Activated CD8-positive, alpha-beta memory T cell treated with anti-CD3 and anti-CD28 coated beads, Interleukin-2, amount 50 U/mL, for 4 hours (primary cell): ENCODE data around the gene C20orf202.

Source experiments
- DNase-seq: peaks from one replicate; pipeline ENCODE4 v3.0.0-alpha.2; 2020

C20orf202 gene

GRCh38 chr20:1202762-1203504, at the start of gene C20orf202:
TSS of gene C20orf202 (plus strand) at chr20:1203454. CDS start at chr20:1203586, 132 bp downstream.
- no peak for DNase-seq

GRCh38 chr20:1154226-1154625, 49.0 kb upstream of the C20orf202 start:
- no peak for DNase-seq

GRCh38 chr20:1154691-1155090, 48.6 kb upstream of the C20orf202 start:
- DNase-seq = no peak

- no peak for DNase-seq
Observed at GRCh38 chr20:1155342-1155741, 47.9 kb upstream of the C20orf202 start.

GRCh38 chr20:1160496-1160895, 42.8 kb upstream of the C20orf202 start:
- no peak for DNase-seq

GRCh38 chr20:1160991-1161390, 42.3 kb upstream of the C20orf202 start:
- no peak for DNase-seq

GRCh38 chr20:1163105-1163504, 40.1 kb upstream of the C20orf202 start:
- DNase-seq = no peak

- DNase-seq = no peak
Observed at GRCh38 chr20:1163653-1164052, 39.6 kb upstream of the C20orf202 start.

- no peak for DNase-seq
Observed at GRCh38 chr20:1164871-1165270, 38.4 kb upstream of the C20orf202 start.

- DNase-seq = no peak
Observed at GRCh38 chr20:1165521-1165920, 37.7 kb upstream of the C20orf202 start.

- no peak for DNase-seq
Observed at GRCh38 chr20:1165941-1166340, 37.3 kb upstream of the C20orf202 start.

- DNase-seq = no peak
Observed at GRCh38 chr20:1166948-1167720, 36.1 kb upstream of the C20orf202 start.

- no peak for DNase-seq
Observed at GRCh38 chr20:1169224-1169623, 34.0 kb upstream of the C20orf202 start.

GRCh38 chr20:1171461-1172093, 31.7 kb upstream of the C20orf202 start:
- DNase-seq = no peak

- no peak for DNase-seq
Observed at GRCh38 chr20:1173698-1174097, 29.6 kb upstream of the C20orf202 start.

GRCh38 chr20:1174787-1175186, 28.5 kb upstream of the C20orf202 start:
- no peak for DNase-seq

GRCh38 chr20:1177680-1178079, 25.6 kb upstream of the C20orf202 start:
- DNase-seq = no peak

GRCh38 chr20:1178103-1178502, 25.2 kb upstream of the C20orf202 start:
- no peak for DNase-seq

- DNase-seq = no peak
Observed at GRCh38 chr20:1178623-1179022, 24.6 kb upstream of the C20orf202 start.

GRCh38 chr20:1180949-1181348, 22.3 kb upstream of the C20orf202 start:
- no peak for DNase-seq

GRCh38 chr20:1182106-1182505, 21.1 kb upstream of the C20orf202 start:
- DNase-seq = no peak

GRCh38 chr20:1183153-1183552, 20.1 kb upstream of the C20orf202 start:
- no peak for DNase-seq

- no peak for DNase-seq
Observed at GRCh38 chr20:1184260-1184637, 19.0 kb upstream of the C20orf202 start.
